ENCODE measurements around the gene MAP4K5. TPM values are rescaled to one million over a fixed set of nuclear protein-coding genes. Genes with fewer than 3 reads are reported as not detected.

The MAP4K5 gene
- 73.0 and 74.1 TPM in 2 replicates for total RNA-seq
- long read RNA-seq, partial matches to known transcripts, result 9 of 23 reads
- long read RNA-seq, other reads (novel, unspliced or antisense), result 14 of 23 reads

GRCh38 chr14:50532502-50533240, at the start of gene MAP4K5:
Gene MAP4K5 (minus strand): TSS chr14:50532569. CDS start chr14:50532049, 520 bp downstream.
- peak; percentile 89 for DNase-seq (ENCODE audit: low spot score, unreplicated experiment)
- Mint-ChIP-seq H3K4me1 (ENCODE audit: low read depth) (peaks cover 24% of the 10 kb centered on the region), H3K27me3 (no peaks in the 10 kb centered on the region), H3K36me3 (ENCODE audit: insufficient read depth) (peaks cover 1% of the 10 kb centered on the region), H3K4me3 (ENCODE audit: low read depth) (peak within 1 kb of the TSS; percentile 84), H3K9me3 (ENCODE audit: low read depth) (peaks cover 7% of the 10 kb centered on the region), H3K27ac (peak within 1 kb of the TSS; percentile 95)
- TF ChIP-seq CTCF (IDR thresholded peaks at IDR 0.05; ENCODE audit: unreplicated experiment), result peak; percentile 82

GRCh38 chr14:50578433-50578832, 46.1 kb upstream of the MAP4K5 start:
- H3K27ac Mint-ChIP-seq, result no peak overlapping the region
- no peak overlapping the region for H3K4me3 Mint-ChIP-seq (ENCODE audit: low read depth)
- H3K9me3 Mint-ChIP-seq (ENCODE audit: low read depth), result no peaks in the 10 kb centered on the region
- peaks cover 3% of the 10 kb centered on the region for H3K4me1 Mint-ChIP-seq (ENCODE audit: low read depth)
- DNase-seq (ENCODE audit: low spot score, unreplicated experiment), result no peak
- no peak for TF ChIP-seq CTCF (IDR thresholded peaks at IDR 0.05; ENCODE audit: unreplicated experiment)
- no peaks in the 10 kb centered on the region for H3K36me3 Mint-ChIP-seq (ENCODE audit: insufficient read depth)
- no peaks in the 10 kb centered on the region for H3K27me3 Mint-ChIP-seq

GRCh38 chr14:50577982-50578381, 45.6 kb upstream of the MAP4K5 start:
- Mint-ChIP-seq H3K4me3 (ENCODE audit: low read depth) (no peak overlapping the region), H3K27me3 (no peaks in the 10 kb centered on the region), H3K4me1 (ENCODE audit: low read depth) (peaks cover 3% of the 10 kb centered on the region), H3K9me3 (ENCODE audit: low read depth) (no peaks in the 10 kb centered on the region), H3K27ac (no peak overlapping the region), H3K36me3 (ENCODE audit: insufficient read depth) (no peaks in the 10 kb centered on the region)
- no peak for DNase-seq (ENCODE audit: low spot score, unreplicated experiment)
- TF ChIP-seq CTCF (IDR thresholded peaks at IDR 0.05; ENCODE audit: unreplicated experiment), result no peak

- Mint-ChIP-seq H3K4me3 (ENCODE audit: low read depth) (no peak overlapping the region), H3K4me1 (ENCODE audit: low read depth) (peaks cover 3% of the 10 kb centered on the region), H3K27me3 (no peaks in the 10 kb centered on the region), H3K36me3 (ENCODE audit: insufficient read depth) (peaks cover 4% of the 10 kb centered on the region), H3K9me3 (ENCODE audit: low read depth) (peaks cover 9% of the 10 kb centered on the region), H3K27ac (no peak overlapping the region)
- no peak for TF ChIP-seq CTCF (IDR thresholded peaks at IDR 0.05; ENCODE audit: unreplicated experiment)
- no peak for DNase-seq (ENCODE audit: low spot score, unreplicated experiment)
Observed at GRCh38 chr14:50575769-50576168, 43.4 kb upstream of the MAP4K5 start.

GRCh38 chr14:50573862-50574261, 41.5 kb upstream of the MAP4K5 start:
- Mint-ChIP-seq H3K36me3 (ENCODE audit: insufficient read depth) (peaks cover 13% of the 10 kb centered on the region), H3K4me1 (ENCODE audit: low read depth) (peaks cover 3% of the 10 kb centered on the region), H3K27me3 (no peaks in the 10 kb centered on the region), H3K27ac (no peak overlapping the region), H3K9me3 (ENCODE audit: low read depth) (peaks cover 22% of the 10 kb centered on the region), H3K4me3 (ENCODE audit: low read depth) (no peak overlapping the region)
- TF ChIP-seq CTCF (IDR thresholded peaks at IDR 0.05; ENCODE audit: unreplicated experiment), result no peak
- DNase-seq (ENCODE audit: low spot score, unreplicated experiment), result no peak
